ENCODE measurements around the gene ITGB4. TPM values are rescaled to one million over a fixed set of nuclear protein-coding genes. Genes with fewer than 3 reads are reported as not detected.

ITGB4 gene
- total RNA-seq, 4 donors from 2014 or later, result 31.1 to 66.3 (median 41.8) TPM

- Histone ChIP-seq H3K4me3 (no peak overlapping the region), H3K27ac (peak overlapping the region in 3 of 4 donors; percentile 74 to 85 (median 85)), H3K27me3 (no peaks in the 10 kb centered on the region), H3K36me3 (peaks cover 0 to 78% of the 10 kb centered on the region in 2 donors), H3K9me3 (no peaks in the 10 kb centered on the region), H3K4me1 (peaks cover 0 to 78% (median 26%) of the 10 kb centered on the region in 3 donors)
- no peak for ATAC-seq
- 83 to 100% methylated on average over 3 to 8 of the region's 10 CpGs for WGBS, 2 donors (ENCODE audit: low coverage in 1 of 2)
- TF ChIP-seq POLR2AphosphoS5 (IDR thresholded peaks at IDR 0.05) (peak; percentile 24), POLR2A (IDR thresholded peaks at IDR 0.05) (no peak)
These were observed 23.5 kb upstream of the ITGB4 start for GRCh38 chr17:75697651-75698291.

GRCh38 chr17:75698659-75699058 is 22.6 kb upstream of the ITGB4 start:
- peaks cover 0 to 84% of the 10 kb centered on the region in 2 donors for H3K36me3 ChIP-seq
- TF ChIP-seq EP300 (IDR thresholded peaks at IDR 0.05), result no peak
- no peak for TF ChIP-seq CTCF (IDR thresholded peaks at IDR 0.05)
- TF ChIP-seq POLR2AphosphoS5 (IDR thresholded peaks at IDR 0.05), result no peak
- TF ChIP-seq POLR2A (IDR thresholded peaks at IDR 0.05), result no peak
- H3K27me3 ChIP-seq, result no peaks in the 10 kb centered on the region
- ATAC-seq, result no peak
- no peak overlapping the region for H3K4me3 ChIP-seq
- peaks cover 0 to 69% (median 19%) of the 10 kb centered on the region in 3 donors for H3K4me1 ChIP-seq
- H3K27ac ChIP-seq, result peak overlapping the region in 3 of 4 donors; percentile 74 to 85 (median 85)
- no peaks in the 10 kb centered on the region for H3K9me3 ChIP-seq
- 100% methylated on average over 1 of the region's 3 CpGs; no CpG with 5 or more reads in 1 of the 2 donors for WGBS, 2 donors (ENCODE audit: low coverage in 1 of 2)

GRCh38 chr17:75701288-75701687 is 20.0 kb upstream of the ITGB4 start:
- WGBS, 2 donors (ENCODE audit: low coverage in 1 of 2), result 82 to 86% methylated on average over 5 to 6 of the region's 10 CpGs
- no peak for ATAC-seq
- H3K36me3 ChIP-seq, result peaks cover 0 to 88% of the 10 kb centered on the region in 2 donors
- no peaks in the 10 kb centered on the region for H3K9me3 ChIP-seq
- TF ChIP-seq POLR2A (IDR thresholded peaks at IDR 0.05) (no peak), CTCF (IDR thresholded peaks at IDR 0.05) (no peak), EP300 (IDR thresholded peaks at IDR 0.05) (no peak), POLR2AphosphoS5 (IDR thresholded peaks at IDR 0.05) (no peak)
- H3K4me3 ChIP-seq, result no peak overlapping the region
- H3K27me3 ChIP-seq, result no peaks in the 10 kb centered on the region
- H3K4me1 ChIP-seq, result peaks cover 0 to 50% (median 11%) of the 10 kb centered on the region in 3 donors
- H3K27ac ChIP-seq, result peak overlapping the region in 3 of 4 donors; percentile 82 to 85 (median 85)

GRCh38 chr17:75703191-75703590 is 18.1 kb upstream of the ITGB4 start:
- peak overlapping the region in 3 of 4 donors; percentile 25 to 85 (median 82) for H3K27ac ChIP-seq
- 82% methylated on average over 2 of the region's 12 CpGs; no CpG with 5 or more reads in 1 of the 2 donors for WGBS, 2 donors (ENCODE audit: low coverage in 1 of 2)
- peaks cover 0 to 44% (median 11%) of the 10 kb centered on the region in 3 donors for H3K4me1 ChIP-seq
- no peaks in the 10 kb centered on the region for H3K27me3 ChIP-seq
- no peak for ATAC-seq
- no peak overlapping the region for H3K4me3 ChIP-seq
- H3K36me3 ChIP-seq, result peaks cover 0 to 90% of the 10 kb centered on the region in 2 donors
- H3K9me3 ChIP-seq, result no peaks in the 10 kb centered on the region
- TF ChIP-seq POLR2A (IDR thresholded peaks at IDR 0.05) (no peak), EP300 (IDR thresholded peaks at IDR 0.05) (no peak), CTCF (IDR thresholded peaks at IDR 0.05) (no peak), POLR2AphosphoS5 (IDR thresholded peaks at IDR 0.05) (no peak)

- Histone ChIP-seq H3K36me3 (peaks cover 0 to 92% of the 10 kb centered on the region in 2 donors), H3K27ac (peak overlapping the region in 2 of 4 donors; percentile 9 to 25), H3K4me3 (no peak overlapping the region), H3K27me3 (no peaks in the 10 kb centered on the region), H3K4me1 (peaks cover 0 to 46% (median 11%) of the 10 kb centered on the region in 3 donors), H3K9me3 (no peaks in the 10 kb centered on the region)
- TF ChIP-seq POLR2A (IDR thresholded peaks at IDR 0.05) (no peak), POLR2AphosphoS5 (IDR thresholded peaks at IDR 0.05) (no peak), EP300 (IDR thresholded peaks at IDR 0.05) (no peak), CTCF (IDR thresholded peaks at IDR 0.05) (no peak)
- 100% methylated on average over 1 to 4 of the region's 9 CpGs for WGBS, 2 donors (ENCODE audit: low coverage in 1 of 2)
- ATAC-seq, result no peak
These were observed 17.7 kb upstream of the ITGB4 start for GRCh38 chr17:75703591-75703990.

Data from gastroesophageal sphincter (tissue), 4 donors.